RWPE2 (cell line): ENCODE results near the gene MYL7.

Experiments
- ATAC-seq: fragments of 200-7000 bp; cut with Tn5 transposase; 3 replicates; pipeline ENCODE4 v1.9.1; 2021; ENCODE audit warnings: low read depth
- DNase-seq: peaks from one replicate; pipeline ENCODE4 v3.0.0-alpha.2; 2020; ENCODE audit warnings: low spot score
- H3K27ac ChIP-seq: fragments of 450-650 bp; 2 replicates; pipeline ENCODE4 v1.5.1; 2017; ENCODE audit warnings: mild to moderate bottlenecking; ENCODE audit not compliant: poor library complexity, severe bottlenecking
- H3K27me3 ChIP-seq: fragments of 250-450 bp; sonication (Bioruptor Pico); 2 replicates; pipeline ENCODE4 v1.5.1; 2021; ENCODE audit warnings: mild to moderate bottlenecking, moderate library complexity; ENCODE audit not compliant: insufficient read depth, poor library complexity, severe bottlenecking
- H3K36me3 ChIP-seq: fragments of 250-450 bp; sonication (Bioruptor Pico); 2 replicates; pipeline ENCODE4 v1.5.1; 2020; ENCODE audit warnings: low read depth, mild to moderate bottlenecking, moderate library complexity
- H3K4me1 ChIP-seq: fragments of 250-450 bp; sonication (Bioruptor Pico); 2 replicates; pipeline ENCODE4 v1.5.1; 2021; ENCODE audit warnings: mild to moderate bottlenecking, moderate library complexity; ENCODE audit not compliant: insufficient read depth, poor library complexity, severe bottlenecking
- H3K4me3 ChIP-seq: fragments of 250-450 bp; sonication (Bioruptor Pico); 2 replicates; pipeline ENCODE4 v1.5.1; 2021; ENCODE audit warnings: mild to moderate bottlenecking, moderate library complexity; ENCODE audit not compliant: severe bottlenecking
- H3K9me3 ChIP-seq: fragments of 250-450 bp; sonication (Bioruptor Pico); 2 replicates; pipeline ENCODE4 v1.5.1; 2021; ENCODE audit warnings: mild to moderate bottlenecking, moderate library complexity; ENCODE audit not compliant: severe bottlenecking
- TF ChIP-seq, protein P1 (sequence below): fragments of 450-650 bp; IDR thresholded peaks from one replicate; pipeline ENCODE4 v1.5.1; 2017; ENCODE audit warnings: mild to moderate bottlenecking, moderate library complexity; ENCODE audit not compliant: poor library complexity, severe bottlenecking

Gene MYL7

GRCh38 chr7:44119829-44120380, 21.2 kb downstream of the MYL7 start:
- DNase-seq = no peak
- TF ChIP-seq, protein P1, sequence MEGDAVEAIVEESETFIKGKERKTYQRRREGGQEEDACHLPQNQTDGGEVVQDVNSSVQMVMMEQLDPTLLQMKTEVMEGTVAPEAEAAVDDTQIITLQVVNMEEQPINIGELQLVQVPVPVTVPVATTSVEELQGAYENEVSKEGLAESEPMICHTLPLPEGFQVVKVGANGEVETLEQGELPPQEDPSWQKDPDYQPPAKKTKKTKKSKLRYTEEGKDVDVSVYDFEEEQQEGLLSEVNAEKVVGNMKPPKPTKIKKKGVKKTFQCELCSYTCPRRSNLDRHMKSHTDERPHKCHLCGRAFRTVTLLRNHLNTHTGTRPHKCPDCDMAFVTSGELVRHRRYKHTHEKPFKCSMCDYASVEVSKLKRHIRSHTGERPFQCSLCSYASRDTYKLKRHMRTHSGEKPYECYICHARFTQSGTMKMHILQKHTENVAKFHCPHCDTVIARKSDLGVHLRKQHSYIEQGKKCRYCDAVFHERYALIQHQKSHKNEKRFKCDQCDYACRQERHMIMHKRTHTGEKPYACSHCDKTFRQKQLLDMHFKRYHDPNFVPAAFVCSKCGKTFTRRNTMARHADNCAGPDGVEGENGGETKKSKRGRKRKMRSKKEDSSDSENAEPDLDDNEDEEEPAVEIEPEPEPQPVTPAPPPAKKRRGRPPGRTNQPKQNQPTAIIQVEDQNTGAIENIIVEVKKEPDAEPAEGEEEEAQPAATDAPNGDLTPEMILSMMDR = no peak
- H3K27me3 ChIP-seq = no peaks in the 10 kb centered on the region
- H3K36me3 ChIP-seq = peaks cover 67% of the 10 kb centered on the region
- H3K4me1 ChIP-seq = peaks cover 6% of the 10 kb centered on the region
- H3K4me3 ChIP-seq = no peak overlapping the region
- H3K9me3 ChIP-seq = no peaks in the 10 kb centered on the region
- ATAC-seq = no peak
- H3K27ac ChIP-seq = no peak overlapping the region

GRCh38 chr7:44117801-44118429, 23.2 kb downstream of the MYL7 start:
- TF ChIP-seq, protein P1 = no peak
- peaks cover 78% of the 10 kb centered on the region for H3K36me3 ChIP-seq
- DNase-seq = no peak
- H3K27ac ChIP-seq = no peak overlapping the region
- no peaks in the 10 kb centered on the region for H3K9me3 ChIP-seq
- ATAC-seq = no peak
- no peak overlapping the region for H3K4me3 ChIP-seq
- H3K4me1 ChIP-seq = peaks cover 6% of the 10 kb centered on the region
- no peaks in the 10 kb centered on the region for H3K27me3 ChIP-seq

DNA sequence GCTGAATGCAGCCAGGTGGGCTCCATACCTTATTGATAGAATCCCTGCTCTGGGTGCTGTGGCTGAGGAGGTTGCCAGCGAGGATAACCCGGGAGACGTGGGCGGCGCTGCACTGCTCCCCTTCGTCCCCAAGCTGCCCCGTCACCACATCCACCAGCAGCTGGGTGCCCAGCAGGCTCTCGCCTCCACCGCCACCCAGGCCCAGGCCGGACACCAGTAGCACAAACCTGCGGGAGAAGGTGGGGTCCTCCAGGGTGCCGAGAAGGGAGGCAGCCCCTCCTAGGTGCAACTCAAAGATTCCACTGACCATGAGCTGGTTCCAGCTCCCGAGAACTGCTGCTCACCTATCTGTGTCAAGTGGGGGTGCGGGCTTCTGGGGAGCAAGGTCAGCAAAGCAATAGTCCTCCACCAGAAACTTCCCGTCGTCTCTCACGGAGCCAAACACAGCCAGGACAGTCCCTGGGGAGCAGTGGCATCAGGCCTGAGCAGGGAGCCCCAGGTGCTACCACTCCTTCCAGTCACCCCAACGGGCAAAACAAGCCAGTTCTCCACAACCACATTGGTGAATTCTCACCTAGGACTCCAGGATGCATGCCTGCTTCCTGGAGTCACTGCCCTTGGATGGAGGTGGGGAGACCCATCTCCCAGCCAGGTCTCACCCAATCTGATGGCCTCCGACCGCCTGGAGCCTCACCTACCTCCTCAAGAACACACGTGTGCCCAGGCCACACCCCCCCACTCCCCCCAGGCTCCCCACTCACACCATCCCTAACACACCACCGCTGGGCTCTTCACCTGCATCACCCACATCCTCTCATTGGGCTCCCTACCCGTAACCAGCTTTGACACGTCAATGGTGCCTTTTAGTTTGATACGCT, 24.1 kb downstream of the MYL7 start:
- no peaks in the 10 kb centered on the region for H3K9me3 ChIP-seq

GRCh38 chr7:44116087-44116788, 24.9 kb downstream of the MYL7 start:
- peaks cover 67% of the 10 kb centered on the region for H3K36me3 ChIP-seq
- no peak overlapping the region for H3K4me3 ChIP-seq
- H3K9me3 ChIP-seq = no peaks in the 10 kb centered on the region
- H3K4me1 ChIP-seq = no peaks in the 10 kb centered on the region
- ATAC-seq = no peak
- no peak for DNase-seq
- TF ChIP-seq, protein P1 = no peak
- H3K27ac ChIP-seq = no peak overlapping the region
- no peaks in the 10 kb centered on the region for H3K27me3 ChIP-seq

More for the DNA sequence above, 24.1 kb downstream of the MYL7 start:
- Histone ChIP-seq H3K27ac (no peak overlapping the region), H3K27me3 (no peaks in the 10 kb centered on the region), H3K4me1 (no peaks in the 10 kb centered on the region), H3K36me3 (peaks cover 75% of the 10 kb centered on the region), H3K4me3 (no peak overlapping the region)
- no peak for DNase-seq
- TF ChIP-seq, protein P1 = no peak
- no peak for ATAC-seq
